Mammary epithelial cell (primary cell): ENCODE measurements around the gene ITGB2.
A peak's percentile ranks its signal among the peaks of the same experiment; 100 is the strongest.

Source experiments
- CTCF ChIP-seq, 2 donors: IDR thresholded peaks in 1 of 2; conservative IDR thresholded peaks in 1 of 2; 2 replicates each; pipeline ENCODE4 v1.5.1; 2011 to 2012; ENCODE audit warnings: inconsistent platforms in 2 of 2, low read length in 2 of 2, mild to moderate bottlenecking in 2 of 2, control low read depth in 1 of 2, low read depth in 1 of 2; ENCODE audit not compliant: insufficient read depth in 1 of 2; ENCODE audit errors: extremely low read depth in 1 of 2
- EZH2 ChIP-seq: IDR thresholded peaks from 2 replicates; pipeline ENCODE4 v1.6.1; 2012; ENCODE audit warnings: low read length, inconsistent platforms, borderline replicate concordance

GRCh38 chr21:44845418-44846223 lies 75.1 kb downstream of the ITGB2 start:
- peak; percentile 19 to 49 for TF ChIP-seq CTCF (conservative IDR thresholded peaks at IDR 0.05 in 1 of 2, IDR thresholded peaks at IDR 0.05 in 1 of 2; ENCODE audit: extremely low read depth in 1 of 2, insufficient read depth in 1 of 2, low read depth in 1 of 2, low read length in 2 of 2)
- no peak for TF ChIP-seq EZH2
